HG02588 (cell line): ENCODE results near the gene MLLT1.

Experiments used
- ATAC-seq: cut with Tn5 transposase; IDR thresholded peaks from one replicate; pipeline ENCODE4 v1.9.1; 2021; ENCODE audit warnings: mild to moderate bottlenecking, moderate library complexity; ENCODE audit not compliant: unreplicated experiment

MLLT1 gene

GRCh38 chr19:6172074-6172863, 107.5 kb downstream of the MLLT1 start:
- no peak for ATAC-seq

DNA sequence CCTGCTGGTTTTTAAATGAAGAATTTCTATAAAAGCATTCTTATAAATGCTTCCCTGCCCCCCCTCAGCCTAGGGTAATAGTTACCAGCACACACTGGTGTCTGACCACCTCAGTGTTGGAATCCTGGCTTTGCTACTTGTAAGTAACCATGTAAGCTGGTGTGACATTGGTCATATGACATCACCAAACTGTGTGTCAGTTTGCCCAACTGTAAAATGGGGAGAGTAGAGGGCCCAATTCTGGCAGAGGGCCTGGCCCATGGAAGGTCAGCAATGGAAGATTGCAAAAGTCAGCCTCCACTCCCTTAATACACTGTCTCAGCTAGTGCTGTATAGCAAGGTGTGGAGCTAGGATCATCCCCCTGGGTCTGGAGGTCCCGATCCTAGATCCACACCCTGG, 112.7 kb downstream of the MLLT1 start:
- no peak for ATAC-seq

- no peak for ATAC-seq
These were observed 114.8 kb downstream of the MLLT1 start for GRCh38 chr19:6164906-6165531.

GRCh38 chr19:6161271-6161850, 118.4 kb downstream of the MLLT1 start:
- ATAC-seq, result no peak
